Measurements from ENCODE around the gene SBF2.
A peak's percentile ranks its signal among the peaks of the same experiment; 100 is the strongest.

SBF2 gene

DNA sequence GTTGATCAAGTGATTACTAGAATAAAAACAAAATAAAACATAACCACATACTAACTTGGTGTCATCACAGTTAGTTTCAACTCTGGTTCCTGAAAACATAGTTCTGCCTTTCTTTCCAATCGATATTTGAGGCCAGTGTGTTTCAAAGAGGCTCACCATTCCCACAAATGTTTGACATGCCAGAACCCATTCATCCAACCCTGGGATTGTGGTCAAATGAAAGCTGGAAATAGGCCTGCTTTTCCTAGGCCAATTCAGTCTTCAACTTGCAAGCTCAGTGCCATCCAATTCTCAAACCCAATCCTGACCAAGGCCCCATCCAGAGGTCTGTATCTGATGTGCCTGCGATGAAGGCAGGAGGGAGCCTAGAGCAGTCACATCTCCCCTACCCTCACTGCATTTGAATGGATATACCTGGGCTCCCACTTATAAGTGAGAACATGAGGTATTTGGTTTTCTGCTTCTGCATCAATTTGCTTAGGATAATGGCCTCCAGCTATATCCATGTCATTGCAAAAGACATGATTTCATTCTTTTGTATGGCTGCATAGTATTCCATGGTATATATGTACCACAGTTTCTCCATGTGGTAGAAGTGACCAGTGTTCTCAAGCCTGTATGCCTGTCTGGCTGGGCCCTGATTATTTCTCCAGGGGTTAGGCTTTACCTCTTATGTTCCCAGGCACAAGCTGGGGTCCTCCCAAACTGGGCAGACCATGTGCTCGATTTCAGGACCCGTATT lies 486.9 kb downstream of the SBF2 start:
- no peak for DNase-seq (ENCODE audit: low read depth)

DNA sequence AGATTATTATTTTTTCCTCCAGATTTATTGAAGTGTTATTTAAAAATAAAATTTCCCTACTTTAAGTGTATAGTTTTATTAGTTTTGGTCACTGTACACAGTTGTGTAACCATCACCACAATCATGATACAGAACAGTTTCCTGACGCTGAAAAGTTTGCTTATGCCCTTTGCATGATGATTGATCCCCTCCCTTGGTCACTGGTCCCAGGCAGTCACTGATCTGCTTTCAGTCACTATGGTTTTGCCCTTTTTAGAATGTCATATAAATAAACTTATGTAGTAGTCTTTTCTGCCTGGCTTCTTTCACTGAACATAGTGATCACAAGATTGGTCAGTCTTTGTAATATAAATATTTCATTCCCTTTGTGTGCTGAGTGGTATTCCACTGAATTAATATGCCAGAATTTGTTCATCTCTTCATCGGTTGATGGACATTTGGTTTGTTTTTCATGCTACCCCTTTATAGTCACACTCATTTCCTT lies 489.6 kb downstream of the SBF2 start:
- DNase-seq (ENCODE audit: low read depth) = no peak

DNA sequence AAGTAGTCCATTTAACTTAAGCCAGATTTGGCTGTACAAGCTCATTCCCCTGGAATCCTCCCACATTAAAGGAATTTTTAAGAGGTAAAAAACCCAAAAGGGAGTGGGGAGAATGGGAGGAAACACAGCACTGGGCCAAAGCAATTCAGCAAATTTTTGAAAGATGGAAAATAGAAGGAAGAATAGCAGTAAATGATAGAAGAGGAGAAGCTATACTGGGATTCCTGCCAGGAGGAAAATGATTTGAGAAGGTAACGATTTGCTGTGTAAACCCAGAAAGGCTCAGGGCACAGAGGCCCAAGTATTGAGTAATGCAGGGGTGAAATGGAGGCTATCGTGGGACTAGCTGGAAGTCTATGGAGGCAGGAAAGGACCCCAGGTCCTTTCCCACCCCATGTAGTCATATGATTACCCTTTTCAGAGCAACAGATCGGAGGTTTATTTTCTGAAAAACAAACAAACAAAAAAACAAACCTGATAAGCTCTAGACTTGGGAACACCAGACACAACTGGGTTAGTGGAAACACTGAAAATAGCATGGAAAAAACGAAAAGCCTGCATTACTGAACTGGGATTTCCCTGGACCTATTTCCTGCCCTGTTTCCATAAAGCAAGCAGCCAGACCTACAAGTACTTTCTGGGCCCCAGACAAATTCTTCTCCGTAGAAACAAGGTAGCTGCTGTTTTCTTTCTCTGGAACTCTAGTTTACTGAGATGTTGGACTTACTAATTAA lies 490.2 kb downstream of the SBF2 start:
- no peak for DNase-seq (ENCODE audit: low read depth)

DNA sequence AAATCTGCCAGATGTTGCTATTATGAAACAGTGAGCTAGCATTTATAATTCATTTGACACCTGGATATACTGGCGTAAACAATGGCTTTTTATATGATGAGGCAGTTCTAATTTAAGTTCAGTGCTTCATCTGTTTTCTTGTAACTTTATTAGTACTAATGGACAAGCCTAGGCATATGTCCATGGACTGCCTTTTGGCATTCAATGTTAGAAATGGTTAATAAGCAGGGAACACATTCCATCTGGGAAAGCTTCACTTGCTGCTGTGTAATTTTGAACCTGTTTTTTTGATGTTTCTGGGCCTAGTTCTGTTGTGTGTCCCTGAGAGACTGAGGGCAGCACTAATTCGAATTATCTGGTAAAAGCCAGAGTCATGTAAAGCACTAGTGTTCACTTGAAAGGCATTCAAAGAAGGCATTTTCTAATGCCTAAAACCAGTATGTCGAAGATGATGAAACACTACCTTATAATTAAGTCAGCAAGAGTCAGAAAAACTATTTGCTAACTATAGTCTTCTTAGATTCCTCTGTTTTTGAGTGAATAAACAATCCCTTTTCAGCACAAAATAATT lies 491.6 kb downstream of the SBF2 start:
- DNase-seq (ENCODE audit: low read depth) = peak; percentile 76

DNA sequence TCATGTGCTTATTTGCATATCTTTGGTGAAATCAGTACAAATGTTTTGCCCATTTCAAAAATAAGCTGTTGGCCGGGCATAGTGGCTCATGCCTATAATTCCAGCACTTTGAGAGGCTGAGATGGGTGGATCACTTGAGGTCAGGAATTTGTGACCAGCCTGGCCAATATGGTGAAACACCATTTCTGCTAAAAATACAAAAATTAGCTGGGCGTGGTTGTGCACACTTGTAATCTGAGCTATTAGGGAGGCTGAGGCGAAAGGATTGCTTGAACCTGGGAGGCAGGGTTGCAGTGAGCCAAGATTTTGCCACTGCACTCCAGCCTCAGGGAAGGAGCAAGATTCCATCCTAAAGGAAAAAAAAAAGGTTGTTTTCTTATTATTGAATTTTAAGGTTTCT lies 494.1 kb downstream of the SBF2 start:
- no peak for DNase-seq (ENCODE audit: low read depth)

DNA sequence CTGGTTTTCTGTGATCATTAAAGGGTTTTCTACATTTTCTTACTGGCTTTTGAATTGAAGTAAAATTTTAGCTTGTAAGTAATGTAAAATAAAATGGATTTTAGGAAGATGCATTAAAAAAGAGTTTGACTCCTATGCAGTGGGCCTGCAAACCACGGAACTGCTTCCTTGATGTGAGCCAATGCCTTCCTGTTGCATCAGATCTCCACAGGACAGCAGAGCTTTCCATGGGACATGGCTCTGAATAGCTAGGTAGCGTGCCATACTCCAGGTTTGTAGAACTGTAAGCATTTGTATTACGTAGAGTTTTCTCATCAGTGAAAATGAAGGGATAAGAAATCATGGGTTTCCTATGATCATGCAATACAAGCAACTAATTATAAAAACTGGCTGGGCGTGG lies 496.7 kb downstream of the SBF2 start:
- no peak for DNase-seq (ENCODE audit: low read depth)

DNA sequence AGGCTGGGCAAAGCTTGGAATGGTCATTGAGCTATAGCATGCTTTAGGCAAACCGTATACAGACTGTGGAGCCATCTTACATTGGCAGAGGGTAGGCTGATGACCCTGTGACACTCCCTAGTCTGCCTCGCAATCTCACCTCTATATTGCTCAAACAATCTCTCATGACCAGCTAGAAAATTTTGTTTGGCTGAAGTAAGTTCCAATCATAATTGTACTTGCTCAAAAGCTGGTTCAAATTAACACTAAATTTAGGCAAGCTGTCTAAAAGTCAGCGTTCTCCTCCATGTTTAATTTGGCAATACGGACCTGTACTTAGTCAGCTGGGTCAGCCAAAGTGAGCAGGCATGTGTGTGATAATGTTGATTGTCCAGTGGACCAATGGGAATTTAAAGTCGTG lies 497.2 kb downstream of the SBF2 start:
- no peak for DNase-seq (ENCODE audit: low read depth)

DNA sequence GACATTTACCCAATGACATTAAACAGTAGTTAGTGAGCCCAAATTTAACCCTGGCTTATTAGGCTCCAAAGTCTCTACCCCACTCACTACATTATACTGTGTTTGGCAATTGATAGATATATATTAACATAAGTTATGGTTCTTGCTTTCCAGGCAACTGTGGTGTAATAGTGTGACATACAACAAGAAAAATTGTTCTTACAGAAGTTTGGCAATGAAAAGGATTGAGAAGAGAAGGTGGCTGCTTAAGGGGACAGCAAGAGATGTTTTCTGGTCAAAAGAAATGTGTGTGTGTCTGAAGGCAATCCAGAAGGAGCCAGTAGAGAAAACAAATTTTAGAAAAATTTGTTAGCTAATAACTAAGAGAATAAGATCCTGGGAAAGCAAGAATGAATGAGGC lies 497.8 kb downstream of the SBF2 start:
- no peak for DNase-seq (ENCODE audit: low read depth)

DNA sequence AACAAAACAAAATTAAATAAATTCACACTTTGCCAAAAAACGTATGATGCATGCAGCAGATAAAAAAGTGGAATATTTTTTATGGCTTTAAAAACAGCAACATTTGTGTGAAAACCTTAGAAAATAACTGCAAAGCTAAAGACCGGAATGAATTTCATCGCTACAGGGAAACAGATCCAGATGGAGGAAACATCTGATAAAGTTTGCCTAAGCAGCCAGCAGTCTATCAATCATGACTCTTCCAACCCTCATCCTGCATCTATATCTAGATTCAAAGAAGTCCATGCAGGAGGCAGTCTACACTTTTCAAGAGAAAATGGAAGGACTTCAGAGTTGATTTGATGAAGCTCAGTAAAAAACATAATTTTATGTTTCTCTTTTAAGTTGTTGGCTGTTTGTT lies 503.3 kb downstream of the SBF2 start:
- DNase-seq (ENCODE audit: low read depth) = no peak

DNA sequence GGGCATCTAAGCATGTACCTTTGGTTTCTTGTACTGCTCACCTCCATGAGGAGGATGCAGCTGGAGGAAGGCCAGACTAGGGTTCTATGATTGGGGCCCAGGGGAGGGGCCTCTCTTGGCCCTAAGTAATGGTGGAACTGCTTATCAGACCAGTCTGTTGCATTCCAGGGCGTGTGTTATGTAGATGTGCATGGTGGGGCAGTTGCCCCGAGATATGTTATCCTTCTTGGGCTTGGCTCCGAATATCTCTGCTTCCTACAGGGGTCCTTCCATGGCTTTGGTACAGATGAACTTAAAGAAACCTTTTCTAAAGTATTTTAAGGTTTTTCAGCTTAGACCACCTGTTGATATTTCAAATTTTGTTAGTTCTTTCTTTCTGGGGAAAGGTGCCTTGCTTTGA lies 504.1 kb downstream of the SBF2 start:
- DNase-seq (ENCODE audit: low read depth) = no peak

DNA sequence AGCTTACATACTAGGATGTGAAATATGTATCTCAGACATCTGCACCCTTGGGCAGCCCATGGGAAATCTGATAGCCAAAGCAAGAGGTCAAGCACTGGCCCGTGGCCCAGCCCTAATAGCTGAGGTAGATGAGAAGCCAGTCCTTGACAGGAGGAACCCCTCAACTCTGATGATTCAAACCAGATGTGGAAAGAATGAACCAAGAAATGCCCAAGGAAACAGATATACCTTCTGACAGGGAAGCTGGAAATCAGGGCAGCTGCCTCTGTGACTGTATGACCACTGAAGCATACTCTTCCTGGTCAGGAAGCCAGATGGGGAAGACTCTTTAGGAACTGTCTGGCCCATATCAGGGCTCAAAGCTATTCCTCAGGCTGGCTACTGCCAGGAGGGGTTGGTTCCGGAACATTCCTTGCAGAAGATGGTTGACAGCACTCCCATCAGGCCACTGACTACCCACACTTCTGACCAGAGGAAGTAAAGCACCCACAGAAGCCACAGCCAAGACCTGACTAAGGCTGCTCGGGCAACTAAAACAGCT lies 506.0 kb downstream of the SBF2 start:
- DNase-seq (ENCODE audit: low read depth) = peak; percentile 96

DNA sequence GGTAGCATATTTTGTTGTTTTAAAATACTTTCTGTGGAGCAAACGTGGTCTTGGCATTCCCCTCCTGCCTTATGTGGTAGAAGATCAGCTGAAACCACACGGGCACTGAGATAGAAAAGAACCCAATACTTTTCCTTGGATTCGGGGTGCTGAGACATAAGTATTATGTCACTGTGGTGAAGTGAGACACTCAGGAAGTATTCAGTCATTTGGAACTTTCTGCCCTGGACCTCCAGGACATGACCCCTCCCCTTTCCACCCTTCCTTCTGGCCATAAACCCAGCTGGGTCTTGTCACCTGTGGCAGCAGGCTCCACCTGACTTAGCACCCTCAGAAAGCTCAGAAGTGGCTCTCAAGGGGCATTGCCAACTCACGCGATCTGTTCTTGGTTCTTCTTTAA lies 506.8 kb downstream of the SBF2 start:
- no peak for DNase-seq (ENCODE audit: low read depth)

DNA sequence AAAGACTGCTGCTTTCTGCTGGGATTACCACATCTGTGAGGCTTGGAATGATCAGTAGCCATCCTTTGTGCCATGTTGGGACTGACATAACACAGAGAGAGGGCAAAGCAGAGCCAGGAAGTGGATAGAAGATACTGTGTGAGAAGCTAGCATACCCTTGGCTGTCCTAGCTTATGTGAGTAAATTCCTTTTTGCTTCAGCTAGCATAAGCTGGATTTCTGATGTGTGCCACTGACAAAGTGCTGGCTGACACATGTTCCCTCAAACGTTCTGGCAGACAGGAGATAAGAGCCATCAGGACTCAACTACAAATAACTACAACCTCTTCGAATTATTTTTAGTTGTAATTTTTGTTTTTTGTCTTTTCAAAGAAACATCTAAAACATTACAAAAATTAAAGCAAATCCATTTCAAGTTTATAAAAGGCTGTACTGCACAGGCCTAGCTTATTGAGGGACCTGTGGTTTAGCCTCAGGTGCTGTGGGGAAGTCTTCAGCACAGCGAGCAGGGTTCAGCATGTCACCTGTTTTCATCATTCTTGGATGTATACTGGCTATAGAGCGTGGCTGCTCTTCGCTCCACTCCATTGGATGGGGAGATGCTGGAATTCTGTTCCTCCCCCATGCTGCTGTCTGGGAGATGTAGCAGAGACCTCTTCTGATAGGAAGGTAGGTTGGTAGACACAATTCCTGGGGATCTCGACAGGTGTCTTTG lies 509.3 kb downstream of the SBF2 start:
- peak; percentile 63 for DNase-seq (ENCODE audit: low read depth)

DNA sequence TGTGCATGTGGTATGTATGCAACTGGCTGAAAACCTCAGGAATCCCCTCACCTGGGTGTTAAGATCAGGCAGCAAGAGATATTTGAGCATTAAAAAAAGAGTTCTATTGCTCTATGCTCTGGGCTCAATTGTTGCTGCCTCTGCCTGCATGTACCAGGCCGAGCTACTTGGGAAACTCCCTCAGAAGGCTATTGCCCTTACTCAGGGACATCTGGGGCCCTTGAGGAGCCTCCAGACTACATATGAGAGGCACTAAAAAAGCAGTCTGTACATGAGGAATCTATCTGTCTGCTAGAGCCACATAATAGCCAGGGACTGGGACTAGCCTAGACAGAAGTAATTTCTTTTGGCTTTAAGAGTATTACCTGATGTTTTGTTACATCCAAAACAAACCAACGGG lies 510.0 kb downstream of the SBF2 start:
- DNase-seq (ENCODE audit: low read depth) = peak; percentile 15

DNA sequence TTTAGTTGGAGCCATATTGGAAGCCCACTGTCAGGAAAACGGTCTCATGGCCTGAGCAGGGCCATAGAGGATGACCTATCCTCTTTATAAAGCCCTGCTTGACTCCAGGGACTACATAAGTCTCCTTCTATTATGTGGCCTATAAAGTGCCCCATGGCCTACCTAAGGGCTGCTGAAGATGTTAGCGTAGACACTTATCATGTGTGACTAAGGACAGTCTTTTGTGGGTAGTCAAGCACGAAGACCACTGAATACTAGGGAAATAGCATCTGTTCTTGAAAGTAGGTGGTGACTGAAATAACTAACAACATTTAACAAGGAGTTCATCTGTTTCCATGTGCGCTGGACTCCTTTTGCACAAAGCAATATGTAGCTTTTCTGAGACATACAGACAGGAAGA lies 513.1 kb downstream of the SBF2 start:
- DNase-seq (ENCODE audit: low read depth) = no peak

DNA sequence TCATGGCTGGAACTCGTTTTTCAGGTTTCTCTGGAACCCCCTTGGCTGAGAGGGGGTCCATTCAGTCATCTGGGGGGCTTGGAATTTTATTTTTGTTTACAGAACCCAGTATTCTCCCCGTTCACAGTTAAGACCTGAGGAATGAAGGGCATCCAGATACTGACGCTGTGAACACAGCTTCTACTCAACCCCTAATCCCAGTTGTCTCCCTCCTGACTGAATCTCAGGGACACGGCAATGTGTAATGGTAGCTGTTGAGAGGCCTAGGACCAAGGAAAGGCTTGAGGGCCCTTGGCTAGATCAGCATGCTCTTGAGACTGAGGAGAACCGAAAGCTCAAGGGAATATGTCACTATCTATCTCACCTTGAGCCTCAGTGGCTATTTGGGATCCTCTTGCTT lies 516.5 kb downstream of the SBF2 start:
- DNase-seq (ENCODE audit: low read depth) = no peak

DNA sequence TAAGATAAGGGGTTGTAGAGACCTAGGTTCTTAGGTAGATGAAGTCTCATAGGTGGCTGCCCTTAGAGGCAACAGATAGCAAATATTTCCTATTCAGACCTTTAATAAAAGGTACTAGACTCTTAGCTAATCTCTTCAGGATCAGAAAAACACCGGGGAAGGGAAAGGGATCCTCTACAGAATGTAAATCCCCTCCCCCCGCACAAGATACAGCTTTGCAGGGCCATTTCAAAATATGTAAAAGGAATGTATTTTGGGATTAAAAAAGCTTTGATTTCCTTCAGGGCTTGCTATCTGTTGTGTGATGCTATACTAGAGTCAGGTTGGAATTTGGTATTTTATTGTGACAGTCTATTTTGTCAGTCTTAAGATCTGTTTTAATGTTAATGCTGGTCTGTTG lies 517.0 kb downstream of the SBF2 start:
- no peak for DNase-seq (ENCODE audit: low read depth)

DNA sequence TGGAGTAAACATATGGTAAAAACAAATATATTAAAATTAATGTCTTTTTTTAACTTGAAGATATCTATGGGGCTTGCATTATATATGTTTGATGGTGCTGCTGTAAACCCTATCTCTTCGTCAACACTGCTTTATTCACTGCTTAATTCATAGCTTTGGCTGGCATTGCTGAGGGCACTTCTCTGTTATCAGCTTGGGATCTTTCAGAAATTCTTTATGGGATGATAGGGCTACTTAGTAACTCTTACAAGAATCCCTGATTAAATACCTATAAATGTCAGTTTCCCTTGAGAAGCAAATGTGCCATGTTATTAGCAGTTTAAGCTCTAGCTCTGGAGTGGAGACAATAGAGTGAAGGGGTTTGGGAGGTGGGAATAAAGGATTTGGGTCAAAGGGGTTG lies 517.8 kb downstream of the SBF2 start:
- DNase-seq (ENCODE audit: low read depth) = no peak

DNA sequence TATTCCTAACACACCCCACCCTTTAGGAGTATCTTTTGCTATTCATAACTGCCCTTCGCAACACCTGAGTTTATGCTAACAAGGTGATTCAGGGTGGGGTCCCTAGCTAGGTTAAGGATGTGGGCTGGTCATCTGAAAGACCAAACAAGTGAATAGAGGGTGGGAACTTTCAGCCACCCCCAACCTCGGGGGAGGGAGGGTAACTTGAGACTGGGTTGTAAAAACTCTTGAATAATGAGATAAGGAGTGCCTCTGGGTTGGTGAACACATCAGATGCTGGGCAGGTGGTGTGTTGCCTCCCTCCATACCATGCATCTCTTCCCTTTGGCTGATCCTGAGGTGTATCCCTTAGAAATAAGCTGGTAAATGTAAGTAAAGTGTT lies 518.6 kb downstream of the SBF2 start:
- DNase-seq (ENCODE audit: low read depth) = no peak

DNA sequence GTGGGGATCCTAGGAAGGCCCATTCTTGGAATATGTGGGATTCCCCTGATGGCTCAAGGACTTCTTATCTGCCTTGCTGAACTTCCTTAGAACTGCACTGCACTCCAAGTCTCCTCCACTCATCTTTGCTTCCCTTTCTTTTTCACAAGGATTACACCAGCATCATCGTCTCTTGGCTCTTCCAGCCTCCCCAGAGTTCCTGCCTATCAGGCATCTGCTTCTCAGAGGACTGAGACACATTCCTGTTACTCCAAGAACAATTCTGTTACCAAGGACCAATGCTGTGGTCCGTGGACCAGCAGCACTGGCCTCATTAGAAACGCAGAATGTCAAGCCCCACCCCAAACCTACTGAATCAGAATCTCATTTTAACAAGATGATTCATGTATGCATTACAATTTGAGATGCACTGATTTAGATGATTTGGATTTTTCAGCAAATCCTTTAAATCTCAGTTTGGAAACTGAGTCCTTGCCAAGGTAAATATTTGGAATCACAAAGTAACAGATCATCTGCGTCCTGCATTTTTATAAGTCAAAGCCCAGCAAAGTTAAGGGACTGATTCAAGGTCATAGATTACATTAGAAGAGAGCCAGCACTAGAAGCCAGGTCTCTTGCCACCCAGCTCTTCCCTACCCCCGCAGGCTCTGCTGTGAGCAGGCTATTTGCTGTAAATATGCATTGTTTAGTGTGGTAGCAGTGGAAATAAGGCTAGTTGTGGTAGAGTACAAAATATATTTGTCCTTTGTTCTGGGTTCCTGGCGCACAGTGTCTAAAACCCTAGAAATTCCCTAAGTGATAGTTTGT lies 519.2 kb downstream of the SBF2 start:
- DNase-seq (ENCODE audit: low read depth) = peak; percentile 67

DNA sequence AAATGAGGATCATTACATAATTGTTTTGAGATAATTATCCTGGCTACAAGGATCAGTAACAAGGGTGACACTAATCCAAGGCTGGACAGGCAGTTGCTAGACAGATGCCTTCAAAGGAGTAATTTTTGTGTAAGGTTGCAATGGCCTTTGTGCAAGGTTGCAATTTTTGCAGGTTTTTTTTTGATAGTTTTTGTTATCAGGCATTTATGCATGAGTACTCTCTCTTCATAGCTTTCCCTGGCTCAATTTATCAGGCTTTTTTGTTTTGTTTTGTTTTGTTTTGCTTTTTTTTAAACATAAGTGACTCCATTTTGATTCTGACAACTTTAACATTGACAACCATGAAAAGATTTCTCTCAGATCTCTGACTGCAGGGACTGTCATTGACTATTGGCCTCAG lies 519.9 kb downstream of the SBF2 start:
- no peak for DNase-seq (ENCODE audit: low read depth)

DNA sequence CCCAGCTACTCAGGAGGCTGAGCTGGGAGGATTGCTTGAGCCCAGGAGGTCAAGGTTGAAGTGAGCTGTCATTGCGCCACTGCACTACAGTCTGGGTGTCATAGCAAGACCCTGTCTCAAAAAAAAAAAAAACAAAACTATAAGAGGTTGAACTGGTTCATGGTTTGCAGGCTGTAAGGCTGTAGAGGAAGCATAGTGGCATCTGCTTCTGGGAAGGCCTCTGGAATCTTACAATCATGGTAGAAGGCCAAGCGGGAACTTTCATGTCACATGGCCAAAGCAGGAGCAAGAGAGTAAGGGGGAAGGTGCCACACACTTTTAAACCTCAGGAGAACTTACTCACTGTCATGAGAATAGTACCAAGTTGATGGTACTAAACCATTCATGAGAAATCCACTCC lies 520.5 kb downstream of the SBF2 start:
- no peak for DNase-seq (ENCODE audit: low read depth)
